Measurements from ENCODE around the gene GDF10. TPM values are rescaled to one million over a fixed set of nuclear protein-coding genes. Genes with fewer than 3 reads are reported as not detected.

Gene GDF10
- total and polyA plus RNA-seq, 2 of the 8 experiments (the other 6 are each of a cell fraction or from before 2014, with no cell fraction given) = 0.19 to 0.32 TPM

DNA sequence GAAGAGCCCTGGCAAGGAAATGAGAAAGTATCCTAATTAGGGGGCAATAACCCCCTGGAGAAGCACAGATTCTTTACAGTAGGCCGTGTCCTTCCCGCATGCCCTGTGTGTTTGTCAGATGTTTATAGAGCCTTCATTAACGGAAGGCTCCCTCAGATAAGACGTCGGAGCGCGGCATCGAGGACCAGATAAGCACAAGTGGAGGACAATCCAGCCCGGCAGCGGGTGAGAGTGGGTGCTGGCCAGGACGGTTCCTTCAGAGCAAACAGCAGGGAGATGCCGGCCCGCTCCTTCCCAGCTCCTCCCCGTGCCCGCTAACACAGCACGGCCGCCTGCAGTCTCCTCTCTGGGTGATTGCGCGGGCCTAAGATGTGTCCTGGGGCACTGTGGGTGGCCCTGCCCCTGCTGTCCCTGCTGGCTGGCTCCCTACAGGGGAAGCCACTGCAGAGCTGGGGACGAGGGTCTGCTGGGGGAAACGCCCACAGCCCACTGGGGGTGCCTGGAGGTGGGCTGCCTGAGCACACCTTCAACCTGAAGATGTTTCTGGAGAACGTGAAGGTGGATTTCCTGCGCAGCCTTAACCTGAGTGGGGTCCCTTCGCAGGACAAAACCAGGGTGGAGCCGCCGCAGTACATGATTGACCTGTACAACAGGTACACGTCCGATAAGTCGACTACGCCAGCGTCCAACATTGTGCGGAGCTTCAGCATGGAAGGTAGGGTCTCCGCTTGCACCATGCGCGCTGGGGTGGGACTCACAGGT lies 22.5 kb downstream of the GDF10 start, which contains the start of gene GDF2:
GDF2 (plus strand) TSS at position 155 of the 762 bp plus-strand sequence; CDS start at position 370, 215 bp downstream.
- Histone ChIP-seq H3K14ac (ENCODE audit: insufficient read length) (no peak within 1 kb of the TSS), H3K4me3 (ENCODE audit: extremely low read depth in 1 of 4, insufficient read depth in 2 of 4, low read depth in 3 of 4, low read length in 4 of 4) (no peak within 1 kb of the TSS), H4K20me1 (replicated peaks in 1 of 2; ENCODE audit: control insufficient read depth in 1 of 2, insufficient read depth in 2 of 2, low read length in 2 of 2) (no peaks in the 10 kb centered on the region), H3K9me3 (ENCODE audit: insufficient read depth in 2 of 2, low read depth in 1 of 2, low read length in 1 of 2) (no peaks in the 10 kb centered on the region), H3K79me2 (ENCODE audit: control insufficient read depth in 1 of 2, insufficient read depth in 2 of 2, low read length in 2 of 2) (no peaks in the 10 kb centered on the region), H3K23ac (ENCODE audit: insufficient read length) (no peak within 1 kb of the TSS), H3K18ac (ENCODE audit: extremely low read depth, low read length) (no peak within 1 kb of the TSS), H4K5ac (ENCODE audit: insufficient read length, low read depth, low read length) (no peak within 1 kb of the TSS), H2BK120ac (replicated peaks; ENCODE audit: low read depth, low read length) (no peak within 1 kb of the TSS), H2AK5ac (ENCODE audit: low read depth, low read length) (no peak within 1 kb of the TSS), H3K36me3 (ENCODE audit: control insufficient read depth in 2 of 4, insufficient read depth in 4 of 4, low read length in 3 of 4) (no peaks in the 10 kb centered on the region), H4K8ac (ENCODE audit: extremely low read depth, insufficient read depth, low read length) (no peak within 1 kb of the TSS), H2AFZ (ENCODE audit: low read length) (no peak within 1 kb of the TSS), H3K56ac (replicated peaks; ENCODE audit: insufficient read length, low read depth, low read length) (no peak within 1 kb of the TSS), H3K4ac (replicated peaks; ENCODE audit: insufficient read length, low read depth, low read length) (no peak within 1 kb of the TSS), H3K23me2 (ENCODE audit: low read depth, low read length) (no peaks in the 10 kb centered on the region), H2BK15ac (ENCODE audit: low read length) (no peak within 1 kb of the TSS), H4K91ac (replicated peaks; ENCODE audit: insufficient read length, low read length) (no peak within 1 kb of the TSS), H3K79me1 (ENCODE audit: low read depth, low read length) (no peaks in the 10 kb centered on the region), H2BK12ac (ENCODE audit: low read depth, low read length) (no peak within 1 kb of the TSS), H3K4me1 (replicated peaks in 1 of 4; ENCODE audit: control insufficient read depth in 3 of 4, insufficient read depth in 4 of 4, low read length in 3 of 4) (no peaks in the 10 kb centered on the region), H3K4me2 (ENCODE audit: insufficient read depth in 1 of 2, low read depth in 2 of 2, low read length in 2 of 2) (no peak within 1 kb of the TSS), H2BK5ac (ENCODE audit: low read depth, low read length) (no peak within 1 kb of the TSS; the same call in 1 of the 2 replicates), H2BK20ac (ENCODE audit: low read length) (no peak within 1 kb of the TSS), H3K27me3 (replicated peaks in 1 of 4; ENCODE audit: control insufficient read depth in 3 of 4, extremely low read depth in 1 of 4, insufficient read depth in 3 of 4, low read length in 3 of 4) (no peaks in the 10 kb centered on the region; a peak in 2 of 7 replicates), H3K27ac (ENCODE audit: low read depth, low read length) (no peak within 1 kb of the TSS), H3K9ac (replicated peaks in 1 of 4; ENCODE audit: extremely low read depth in 1 of 4, low read depth in 3 of 4, low read length in 3 of 4) (no peak within 1 kb of the TSS)
- no peak for DNase-seq (ENCODE audit: low read depth in 1 of 2, low spot score in 2 of 2)
- CTCF ChIA-PET (ENCODE audit: partially characterized antibody) = interaction anchor here (1.1 to 2.5 kb wide), 8 partner anchors 18 to 298 kb away, joined by 3 to 11 read pairs (median 3); no protein-coding TSS in a partner anchor
- WGBS, 2 experiments (ENCODE audit: extremely low coverage in 1 of 2, insufficient coverage in 1 of 2, insufficient read length in 1 of 2, insufficient replicate concordance in 2 of 2, low coverage in 1 of 2, low lambda C conversion rate in 2 of 2, missing lambda C conversion rate in 1 of 2) = 97% methylated on average over 33 of the region's 35 CpGs; no CpG with 5 or more reads in 1 of the 2 experiments
- no peak for FAIRE-seq
- POLR2A ChIA-PET (ENCODE audit: partially characterized antibody) = no interaction called here
- TF ChIP-seq HDAC6 (IDR thresholded peaks at IDR 0.05; ENCODE audit: low read depth, low read length) = no peak
- no peak for TF ChIP-seq CTCF (IDR thresholded peaks at IDR 0.05; ENCODE audit: control extremely low read depth in 1 of 3, insufficient read depth in 1 of 3, low read depth in 1 of 3, low read length in 3 of 3)
- TF ChIP-seq JUN (IDR thresholded peaks at IDR 0.05; ENCODE audit: low read depth, low read length) = no peak
- no peak for TF ChIP-seq CEBPB (IDR thresholded peaks at IDR 0.05; ENCODE audit: low read depth, low read length)
- TF ChIP-seq GTF2F1 (IDR thresholded peaks at IDR 0.05; ENCODE audit: borderline replicate concordance, low read depth, low read length) = no peak
- TF ChIP-seq SRF (IDR thresholded peaks at IDR 0.05; ENCODE audit: low read depth, low read length) = no peak
- TF ChIP-seq JUND (IDR thresholded peaks at IDR 0.05; ENCODE audit: low read length) = no peak
- TF ChIP-seq CBX5 (IDR thresholded peaks at IDR 0.05; ENCODE audit: low read depth, low read length) = no peak
- no peak for TF ChIP-seq YY1 (IDR thresholded peaks at IDR 0.05; ENCODE audit: low read depth, low read length)
- no peak for TF ChIP-seq CHD1 (IDR thresholded peaks at IDR 0.05; ENCODE audit: low read depth, low read length)
- no peak for TF ChIP-seq EZH2 (IDR thresholded peaks at IDR 0.05; ENCODE audit: low read depth, low read length, severe bottlenecking)
